Endodermal cell (in vitro differentiated cells): ENCODE results near the gene MBTPS1. TPM values are rescaled to one million over a fixed set of nuclear protein-coding genes. Genes with fewer than 3 reads are reported as not detected.

ENCODE experiments used
- DNase-seq: peaks from one replicate; pipeline ENCODE4 v3.0.0-alpha.2; 2017
- H3K27ac ChIP-seq: 2 replicates; pipeline ENCODE4 v1.5.1; 2013; ENCODE audit warnings: mild to moderate bottlenecking, low read depth, low read length, moderate library complexity
- H3K27me3 ChIP-seq: 2 replicates; pipeline ENCODE4 v1.6.1; 2013; ENCODE audit warnings: mild to moderate bottlenecking, low read length, moderate library complexity; ENCODE audit not compliant: insufficient read depth, control insufficient read depth, poor library complexity, severe bottlenecking
- H3K36me3 ChIP-seq: 2 replicates; pipeline ENCODE4 v1.7.0; 2013; ENCODE audit warnings: mild to moderate bottlenecking, low read length, moderate library complexity; ENCODE audit not compliant: control insufficient read depth, insufficient read depth
- H3K4me1 ChIP-seq: one replicate; pipeline ENCODE4 v1.7.0; 2013; ENCODE audit warnings: low read length; ENCODE audit not compliant: control insufficient read depth, insufficient read depth
- H3K4me3 ChIP-seq: 2 replicates; pipeline ENCODE4 v1.5.1; 2013; ENCODE audit warnings: mild to moderate bottlenecking, low read length, moderate library complexity
- H3K9ac ChIP-seq: 2 replicates; pipeline ENCODE4 v1.6.1; 2013; ENCODE audit warnings: mild to moderate bottlenecking, low read length, moderate library complexity; ENCODE audit not compliant: poor library complexity, severe bottlenecking; ENCODE audit errors: extremely low read depth
- H3K9me3 ChIP-seq: 2 replicates; pipeline ENCODE4 v1.6.1; 2013; ENCODE audit warnings: mild to moderate bottlenecking, low read length, moderate library complexity; ENCODE audit not compliant: control insufficient read depth
- H3K27ac Mint-ChIP-seq: 2 replicates; pipeline ENCODE4 v1.8.0; 2020; ENCODE audit warnings: mixed read lengths
- H3K27me3 Mint-ChIP-seq: 2 replicates; pipeline ENCODE4 v1.8.0; 2021; ENCODE audit warnings: mild to moderate bottlenecking, mixed read lengths; ENCODE audit not compliant: insufficient read depth
- H3K36me3 Mint-ChIP-seq: 2 replicates; pipeline ENCODE4 v1.8.0; 2020; ENCODE audit warnings: low read depth, mixed read lengths
- H3K4me1 Mint-ChIP-seq: 2 replicates; pipeline ENCODE4 v1.8.0; 2020; ENCODE audit warnings: mixed read lengths
- H3K4me3 Mint-ChIP-seq: 2 replicates; pipeline ENCODE4 v1.8.0; 2020; ENCODE audit warnings: mild to moderate bottlenecking, moderate library complexity, mixed read lengths
- H3K9me3 Mint-ChIP-seq: 2 replicates; pipeline ENCODE4 v1.8.0; 2020; ENCODE audit warnings: mild to moderate bottlenecking, mixed read lengths
- WGBS, 2 experiments: methylation state at CpG; one replicate each; pipeline versions ENCODE4 v1.1.5 to v1.1.7; 2013; ENCODE audit warnings: missing lambda C conversion rate in 2 of 2, mixed read lengths in 1 of 2; ENCODE audit not compliant: insufficient coverage in 1 of 2, insufficient read length in 1 of 2; 5-methylcytosine and 5-hydroxymethylcytosine counted together
- total RNA-seq, 2 donors: library from RNA; stranded (reverse); fragmentation: NEBNext Ultra II Directional in 1 of 2; extraction: Animal tissue kit (Norgen Biotek cat#: 25700) in 1 of 2; gene quantifications; 2 replicates in 1 of 2; 3 replicates in 1 of 2; pipeline ENCODE4 v1.2.1, GENCODE V29; 2021
- TF ChIP-seq, protein P1 (sequence below): fragments of 200-600 bp; sonication (generic); conservative IDR thresholded peaks from 2 replicates; pipeline ENCODE4 v1.5.0; 2021; ENCODE audit warnings: antibody characterized with exemption, mild to moderate bottlenecking

MBTPS1 gene
- total RNA-seq, 2 donors from 2014 or later = 59.7 to 62.9 TPM

DNA sequence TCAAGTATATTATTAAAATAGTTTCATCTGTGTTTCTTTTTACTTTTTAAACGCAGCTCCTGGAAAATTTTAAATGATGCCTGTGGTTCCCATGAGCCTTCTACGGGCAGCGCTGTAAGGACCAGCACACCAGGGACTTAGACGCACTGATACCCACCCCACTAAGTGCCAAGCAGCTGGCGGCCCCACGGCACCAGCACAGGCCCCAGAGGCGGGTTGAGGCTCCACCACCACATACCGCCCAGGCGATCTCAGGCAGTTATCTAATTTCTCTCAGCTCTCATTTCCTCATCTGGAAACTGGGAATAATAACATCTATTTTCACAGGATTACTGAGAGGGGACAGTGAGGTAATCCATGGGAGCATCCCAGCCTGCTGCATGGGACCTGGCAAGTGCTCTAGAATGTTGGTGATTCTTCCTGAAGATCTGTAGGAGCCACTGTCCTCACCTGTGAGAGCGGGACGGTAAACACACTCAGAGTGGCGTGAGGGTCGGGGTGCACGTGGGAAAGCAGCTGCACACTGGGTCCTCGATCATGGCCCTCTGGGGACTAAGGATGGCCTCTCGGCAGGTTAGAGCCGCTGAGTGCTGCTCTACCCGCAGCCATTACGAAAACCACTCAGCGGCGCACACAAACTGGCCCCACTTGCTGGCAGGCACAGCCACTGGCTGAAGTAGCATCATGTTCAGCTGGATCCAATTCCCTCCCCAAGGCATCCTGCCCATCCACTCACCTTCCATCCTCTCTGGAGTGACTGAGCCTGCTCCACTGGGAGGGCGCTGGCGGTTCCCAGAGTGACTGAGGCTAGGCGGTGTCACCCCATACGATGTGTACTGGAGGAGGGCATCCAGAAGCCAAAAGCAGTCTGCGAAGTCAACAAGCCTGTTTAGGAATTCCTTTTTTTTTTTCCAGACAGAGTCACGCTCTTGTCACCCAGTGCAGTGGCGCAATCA is 56.5 kb downstream of the MBTPS1 start:
- H3K9me3 ChIP-seq = no peaks in the 10 kb centered on the region
- H3K4me3 ChIP-seq = no peak overlapping the region
- H3K4me1 ChIP-seq = peaks cover 4% of the 10 kb centered on the region
- no peak overlapping the region for H3K27ac ChIP-seq
- H3K27me3 ChIP-seq = no peaks in the 10 kb centered on the region
- 95% methylated on average over 12 to 28 of the region's 28 CpGs for WGBS, 2 experiments
- peaks cover 5% of the 10 kb centered on the region for H3K4me1 Mint-ChIP-seq
- H3K9me3 Mint-ChIP-seq = no peaks in the 10 kb centered on the region
- H3K27ac Mint-ChIP-seq = no peak overlapping the region
- peaks cover 80% of the 10 kb centered on the region for H3K36me3 Mint-ChIP-seq
- H3K36me3 ChIP-seq = peaks cover 90% of the 10 kb centered on the region
- no peak overlapping the region for H3K4me3 Mint-ChIP-seq
- no peak overlapping the region for H3K9ac ChIP-seq
- no peak for DNase-seq
- TF ChIP-seq, protein P1, sequence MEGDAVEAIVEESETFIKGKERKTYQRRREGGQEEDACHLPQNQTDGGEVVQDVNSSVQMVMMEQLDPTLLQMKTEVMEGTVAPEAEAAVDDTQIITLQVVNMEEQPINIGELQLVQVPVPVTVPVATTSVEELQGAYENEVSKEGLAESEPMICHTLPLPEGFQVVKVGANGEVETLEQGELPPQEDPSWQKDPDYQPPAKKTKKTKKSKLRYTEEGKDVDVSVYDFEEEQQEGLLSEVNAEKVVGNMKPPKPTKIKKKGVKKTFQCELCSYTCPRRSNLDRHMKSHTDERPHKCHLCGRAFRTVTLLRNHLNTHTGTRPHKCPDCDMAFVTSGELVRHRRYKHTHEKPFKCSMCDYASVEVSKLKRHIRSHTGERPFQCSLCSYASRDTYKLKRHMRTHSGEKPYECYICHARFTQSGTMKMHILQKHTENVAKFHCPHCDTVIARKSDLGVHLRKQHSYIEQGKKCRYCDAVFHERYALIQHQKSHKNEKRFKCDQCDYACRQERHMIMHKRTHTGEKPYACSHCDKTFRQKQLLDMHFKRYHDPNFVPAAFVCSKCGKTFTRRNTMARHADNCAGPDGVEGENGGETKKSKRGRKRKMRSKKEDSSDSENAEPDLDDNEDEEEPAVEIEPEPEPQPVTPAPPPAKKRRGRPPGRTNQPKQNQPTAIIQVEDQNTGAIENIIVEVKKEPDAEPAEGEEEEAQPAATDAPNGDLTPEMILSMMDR = no peak
- no peaks in the 10 kb centered on the region for H3K27me3 Mint-ChIP-seq

DNA sequence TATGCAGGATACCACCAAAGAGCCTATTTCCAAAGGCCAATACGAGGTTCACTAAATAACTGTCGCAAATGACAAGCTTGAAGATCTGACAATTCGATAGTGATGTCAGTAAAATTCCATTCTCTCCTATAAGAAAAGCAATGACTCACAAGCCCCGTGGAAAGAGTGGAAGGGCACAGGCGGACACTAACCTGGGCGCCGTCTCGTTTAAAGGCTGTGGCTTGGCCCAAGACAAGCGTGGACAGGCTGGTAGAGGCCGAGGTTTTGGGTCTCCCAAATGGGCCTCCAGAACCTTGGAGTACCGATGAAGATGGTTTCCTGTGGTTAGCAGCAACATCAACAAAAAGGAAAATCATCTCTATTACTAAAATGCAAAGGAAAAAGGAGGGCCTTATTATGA is 57.6 kb downstream of the MBTPS1 start:
- 92 to 97% methylated on average over 8 to 11 of the region's 11 CpGs for WGBS, 2 experiments
- Histone ChIP-seq H3K4me1 (peaks cover 4% of the 10 kb centered on the region), H3K27me3 (no peaks in the 10 kb centered on the region), H3K36me3 (peaks cover 84% of the 10 kb centered on the region), H3K9ac (no peak overlapping the region), H3K27ac (no peak overlapping the region), H3K4me3 (no peak overlapping the region), H3K9me3 (no peaks in the 10 kb centered on the region)
- peaks cover 83% of the 10 kb centered on the region for H3K36me3 Mint-ChIP-seq
- no peak overlapping the region for H3K27ac Mint-ChIP-seq
- DNase-seq = no peak
- no peaks in the 10 kb centered on the region for H3K27me3 Mint-ChIP-seq
- TF ChIP-seq, protein P1 = no peak
- H3K4me1 Mint-ChIP-seq = peaks cover 5% of the 10 kb centered on the region
- H3K9me3 Mint-ChIP-seq = no peaks in the 10 kb centered on the region
- no peak overlapping the region for H3K4me3 Mint-ChIP-seq

DNA sequence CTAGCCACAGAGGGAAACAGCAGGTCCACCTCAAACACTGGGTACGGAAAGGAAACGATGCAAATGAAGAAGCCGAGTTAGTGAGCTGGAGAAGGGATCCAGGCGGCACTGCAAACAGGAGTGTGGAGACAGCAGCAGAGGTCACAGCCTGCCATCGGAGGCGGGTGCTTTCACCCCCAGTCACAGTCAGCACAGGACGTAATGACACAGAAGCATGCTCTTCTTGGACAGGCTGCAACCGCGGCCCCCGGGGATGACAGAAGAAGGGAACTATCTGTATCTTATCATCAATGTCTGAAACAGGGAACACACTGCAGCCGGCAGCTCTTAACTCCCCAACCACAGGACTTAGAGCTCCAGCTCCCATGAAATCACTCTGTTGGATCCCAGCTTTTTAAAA is 58.1 kb downstream of the MBTPS1 start:
- H3K36me3 Mint-ChIP-seq = peaks cover 84% of the 10 kb centered on the region
- peaks cover 4% of the 10 kb centered on the region for H3K4me1 ChIP-seq
- TF ChIP-seq, protein P1 = no peak
- no peaks in the 10 kb centered on the region for H3K9me3 ChIP-seq
- no peak overlapping the region for H3K27ac Mint-ChIP-seq
- H3K9me3 Mint-ChIP-seq = no peaks in the 10 kb centered on the region
- no peak overlapping the region for H3K4me3 Mint-ChIP-seq
- no peaks in the 10 kb centered on the region for H3K27me3 Mint-ChIP-seq
- 94 to 97% methylated on average over 8 to 11 of the region's 11 CpGs for WGBS, 2 experiments
- no peak overlapping the region for H3K4me3 ChIP-seq
- no peak for DNase-seq
- H3K27me3 ChIP-seq = no peaks in the 10 kb centered on the region
- H3K9ac ChIP-seq = no peak overlapping the region
- H3K36me3 ChIP-seq = peaks cover 84% of the 10 kb centered on the region
- H3K4me1 Mint-ChIP-seq = peaks cover 5% of the 10 kb centered on the region
- no peak overlapping the region for H3K27ac ChIP-seq
